ENCODE measurements around the gene SHB.

GRCh38 chr9:37975639-37976038, 93.4 kb downstream of the SHB start:
- TF ChIP-seq CTCF (IDR thresholded peaks at IDR 0.05; ENCODE audit: poor library complexity) (no peak), EZH2phosphoT487 (IDR thresholded peaks at IDR 0.05; ENCODE audit: low read depth, severe bottlenecking, unreplicated experiment) (no peak)
